Loucy (cell line): ENCODE results near the gene KRTAP2-3.

ENCODE experiments used
- EZH2phosphoT487 ChIP-seq: fragments of 200-600 bp; IDR thresholded peaks from 2 replicates; pipeline ENCODE4 v1.6.1; 2018; ENCODE audit warnings: antibody characterized with exemption, mild to moderate bottlenecking, moderate library complexity, borderline replicate concordance
- TF ChIP-seq, protein P1 (sequence below): fragments of 200-600 bp; sonication (generic); conservative IDR thresholded peaks from 2 replicates; pipeline ENCODE4 v1.5.1; 2014; ENCODE audit warnings: mild to moderate bottlenecking, antibody characterized with exemption, low read length

- TF ChIP-seq, protein P1, sequence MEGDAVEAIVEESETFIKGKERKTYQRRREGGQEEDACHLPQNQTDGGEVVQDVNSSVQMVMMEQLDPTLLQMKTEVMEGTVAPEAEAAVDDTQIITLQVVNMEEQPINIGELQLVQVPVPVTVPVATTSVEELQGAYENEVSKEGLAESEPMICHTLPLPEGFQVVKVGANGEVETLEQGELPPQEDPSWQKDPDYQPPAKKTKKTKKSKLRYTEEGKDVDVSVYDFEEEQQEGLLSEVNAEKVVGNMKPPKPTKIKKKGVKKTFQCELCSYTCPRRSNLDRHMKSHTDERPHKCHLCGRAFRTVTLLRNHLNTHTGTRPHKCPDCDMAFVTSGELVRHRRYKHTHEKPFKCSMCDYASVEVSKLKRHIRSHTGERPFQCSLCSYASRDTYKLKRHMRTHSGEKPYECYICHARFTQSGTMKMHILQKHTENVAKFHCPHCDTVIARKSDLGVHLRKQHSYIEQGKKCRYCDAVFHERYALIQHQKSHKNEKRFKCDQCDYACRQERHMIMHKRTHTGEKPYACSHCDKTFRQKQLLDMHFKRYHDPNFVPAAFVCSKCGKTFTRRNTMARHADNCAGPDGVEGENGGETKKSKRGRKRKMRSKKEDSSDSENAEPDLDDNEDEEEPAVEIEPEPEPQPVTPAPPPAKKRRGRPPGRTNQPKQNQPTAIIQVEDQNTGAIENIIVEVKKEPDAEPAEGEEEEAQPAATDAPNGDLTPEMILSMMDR = no peak
- no peak for TF ChIP-seq EZH2phosphoT487
These were observed 41.8 kb upstream of the KRTAP2-3 start, which contains the start of gene KRTAP4-16 for GRCh38 chr17:41101586-41102259.
